Stimulated activated CD4-positive, alpha-beta T cell treated with anti-CD3 and anti-CD28 coated beads, Interleukin-15, amount 100 ng/mL, for 48 hours (primary cell): ENCODE measurements around the gene SEPTIN7.

Experiments
- DNase-seq, 2 donors: peaks; one replicate each; pipeline ENCODE4 v3.0.0-alpha.2; 2020; ENCODE audit warnings: low read depth in 2 of 2

Gene SEPTIN7

DNA sequence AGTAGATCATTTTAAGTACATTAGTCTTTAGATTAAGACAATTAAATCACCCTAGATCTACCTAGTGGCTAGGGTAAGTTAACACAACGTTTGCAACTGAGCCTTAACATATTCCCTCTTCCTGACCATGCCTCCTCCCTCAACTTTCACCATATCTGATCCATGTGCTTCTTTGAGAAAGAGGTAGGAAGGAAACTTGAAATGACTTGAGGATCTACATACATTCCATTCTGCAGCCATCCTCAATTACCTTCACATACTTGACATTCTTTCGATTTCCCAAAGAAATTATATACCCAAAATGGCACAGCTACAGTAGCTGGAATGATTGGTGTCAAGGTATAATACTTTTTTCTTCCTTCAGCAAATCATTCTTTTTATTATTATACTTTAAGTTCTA lies 12.9 kb upstream of the SEPTIN7 start:
- no peak for DNase-seq

GRCh38 chr7:35792472-35792871 lies 8.4 kb upstream of the SEPTIN7 start:
- DNase-seq, result no peak

DNA sequence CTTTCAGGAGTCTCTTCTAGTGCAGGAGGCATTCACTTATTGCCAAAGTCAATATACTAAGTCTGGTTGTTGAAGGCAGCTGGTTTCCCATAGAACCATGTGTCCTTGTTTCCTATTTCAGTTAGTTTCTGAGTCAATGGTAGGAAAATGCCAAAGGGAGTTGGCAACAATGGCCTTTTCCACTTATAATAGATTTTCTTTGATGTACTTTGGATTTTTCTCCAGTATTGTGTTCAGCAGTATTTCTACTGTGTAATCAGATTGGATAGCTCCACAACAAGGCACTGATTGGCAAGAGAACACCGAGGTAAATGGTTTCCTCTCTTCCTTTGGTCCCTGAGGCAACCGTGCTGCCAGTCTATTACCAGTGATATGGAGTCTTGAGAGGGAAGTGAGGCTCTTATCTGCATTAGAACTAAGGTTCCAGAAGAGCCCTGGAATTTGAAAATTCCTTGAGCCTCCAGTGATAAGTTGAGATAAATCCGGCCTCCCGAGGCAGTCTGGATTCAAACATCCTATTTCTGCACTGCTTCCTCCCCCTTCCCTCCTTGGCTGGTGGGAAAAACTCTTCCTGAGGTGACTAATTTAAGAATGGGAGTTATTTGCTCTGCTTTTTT lies 7.9 kb upstream of the SEPTIN7 start:
- no peak for DNase-seq

DNA sequence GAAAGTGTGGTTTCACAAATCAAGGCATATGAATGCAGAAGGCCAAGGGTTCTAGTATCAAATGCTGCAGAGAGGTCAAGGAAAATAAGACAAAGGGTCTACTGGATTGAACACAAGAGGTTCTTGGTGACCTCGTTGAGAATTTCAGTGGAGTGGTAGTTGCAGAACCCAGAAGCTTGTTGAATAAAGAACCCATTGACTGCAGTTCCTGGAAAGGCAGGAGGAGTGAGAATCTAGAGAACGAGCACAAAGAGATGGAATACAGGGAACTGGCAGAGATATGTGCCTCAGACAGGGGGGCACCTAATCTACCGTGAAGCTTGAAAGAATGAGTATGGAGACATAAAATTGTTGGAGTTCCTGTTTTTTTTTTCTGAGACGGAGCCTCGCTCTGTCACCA lies 3.5 kb upstream of the SEPTIN7 start:
- DNase-seq, result no peak

DNA sequence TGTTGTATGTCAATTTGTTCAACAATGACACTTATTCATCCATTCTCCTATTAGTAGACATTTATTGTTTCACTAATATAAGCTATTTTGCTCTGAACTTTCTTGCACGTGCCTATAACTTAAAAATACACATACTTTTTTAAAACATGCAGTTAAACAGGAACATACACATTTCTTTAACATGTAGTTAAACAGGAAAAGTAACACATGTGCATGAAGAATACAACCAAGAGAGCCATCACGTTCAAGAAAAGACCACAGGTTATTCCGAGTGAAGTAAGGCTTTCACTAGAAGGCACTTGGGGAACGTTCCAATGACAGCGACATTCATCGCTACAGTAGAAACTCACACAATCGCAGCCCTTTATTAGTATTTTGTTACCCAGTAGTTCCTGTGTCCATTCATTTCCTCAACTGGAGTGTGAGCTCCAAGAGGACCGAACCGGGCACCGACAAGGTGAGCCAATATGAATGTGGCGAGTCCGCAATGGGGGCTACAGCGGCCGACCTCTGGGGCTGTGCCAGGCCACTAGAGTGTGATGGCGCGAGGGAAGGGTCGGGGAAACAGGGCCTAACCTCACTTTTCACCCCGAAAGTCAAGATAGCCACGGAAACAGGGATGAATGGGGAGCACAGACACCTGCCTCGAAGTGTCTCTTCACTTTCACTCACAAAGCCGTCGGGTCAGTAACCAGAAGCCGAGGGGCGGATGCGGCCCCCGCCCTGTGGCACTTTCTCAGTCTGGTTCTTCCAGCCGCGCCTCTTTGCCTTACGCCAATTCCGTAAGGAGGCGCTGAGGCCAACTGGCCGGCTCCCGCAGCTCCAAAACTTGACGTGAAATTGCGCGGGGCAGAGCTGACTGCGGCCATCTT lies 775 bp upstream of the SEPTIN7 start:
- peak; percentile 72 to 77 for DNase-seq

DNA sequence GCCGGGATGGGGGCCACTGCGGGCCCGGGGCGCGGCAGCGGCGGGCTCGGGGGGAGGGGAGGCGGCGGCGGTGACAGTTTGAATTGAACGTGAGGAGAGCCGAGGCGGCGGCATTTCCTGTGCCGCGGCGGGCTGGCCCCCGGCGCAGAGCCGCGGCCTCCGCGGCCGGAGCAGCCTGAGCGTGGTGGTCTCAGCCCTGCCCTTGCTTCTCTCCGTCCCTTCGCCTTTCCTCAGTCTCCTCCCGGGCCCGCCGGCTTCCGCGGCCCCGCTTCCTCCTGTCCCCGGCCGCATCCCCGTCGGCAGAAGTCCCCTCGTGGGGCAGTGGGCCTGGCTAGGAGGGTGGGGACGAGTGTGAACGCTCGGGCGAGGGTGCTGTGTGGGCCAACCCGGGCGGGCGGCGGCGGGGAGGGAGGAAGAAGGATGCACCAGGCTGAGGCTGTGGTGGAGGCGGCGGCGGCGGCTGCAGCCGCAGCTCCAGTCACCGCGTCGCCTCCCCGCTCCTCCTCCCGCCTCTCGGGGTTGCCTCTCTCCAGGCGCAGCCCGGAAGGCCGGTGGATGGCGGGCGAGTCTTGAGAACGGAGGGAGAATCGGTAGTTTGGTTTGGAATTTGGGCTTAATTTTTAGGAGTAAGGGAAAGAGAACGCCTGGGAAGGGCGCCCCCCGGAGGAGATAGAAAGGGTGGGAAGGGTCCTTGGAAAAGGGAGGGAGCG lies 690 bp downstream of the SEPTIN7 start:
- DNase-seq, result peak; percentile 54 to 63

DNA sequence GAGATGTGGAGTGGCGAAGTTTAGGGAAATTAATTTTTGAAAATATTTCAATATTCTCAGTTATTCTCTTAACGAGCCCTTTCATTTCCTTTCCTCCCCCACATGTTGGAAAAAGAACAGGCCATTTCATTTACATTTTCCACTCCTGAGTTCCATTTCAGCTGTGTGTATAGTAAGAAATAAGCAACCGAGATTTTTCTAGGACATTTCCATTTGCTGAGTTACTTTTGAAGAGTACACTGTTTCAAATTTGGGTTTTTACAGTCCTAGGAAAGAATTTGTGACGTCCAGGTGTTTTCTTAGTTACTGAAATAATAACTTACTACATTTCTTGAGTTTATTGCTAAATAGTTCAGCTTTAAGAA lies 1.2 kb downstream of the SEPTIN7 start:
- DNase-seq, result no peak

DNA sequence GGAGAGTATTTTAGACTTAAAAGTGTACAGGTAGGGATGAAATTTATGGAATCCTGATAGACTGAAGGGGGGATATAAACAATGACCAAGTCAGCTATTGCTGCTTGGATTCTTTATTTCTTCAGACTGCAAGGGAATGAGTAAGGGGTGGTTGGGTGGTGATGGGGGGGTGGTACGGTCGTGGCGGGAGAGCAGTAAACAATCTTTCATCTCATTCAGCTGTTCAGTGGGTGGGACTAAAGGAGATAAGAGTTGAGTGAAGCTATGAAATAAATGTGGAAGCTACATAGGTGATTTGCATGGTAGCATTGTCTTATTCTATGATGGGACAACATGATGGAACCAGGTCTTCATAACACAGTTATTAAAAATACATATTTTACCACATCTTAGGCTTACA lies 1.8 kb downstream of the SEPTIN7 start:
- DNase-seq, result no peak

- DNase-seq, result no peak
Measured at GRCh38 chr7:35804231-35804970, 3.5 kb downstream of the SEPTIN7 start.

DNA sequence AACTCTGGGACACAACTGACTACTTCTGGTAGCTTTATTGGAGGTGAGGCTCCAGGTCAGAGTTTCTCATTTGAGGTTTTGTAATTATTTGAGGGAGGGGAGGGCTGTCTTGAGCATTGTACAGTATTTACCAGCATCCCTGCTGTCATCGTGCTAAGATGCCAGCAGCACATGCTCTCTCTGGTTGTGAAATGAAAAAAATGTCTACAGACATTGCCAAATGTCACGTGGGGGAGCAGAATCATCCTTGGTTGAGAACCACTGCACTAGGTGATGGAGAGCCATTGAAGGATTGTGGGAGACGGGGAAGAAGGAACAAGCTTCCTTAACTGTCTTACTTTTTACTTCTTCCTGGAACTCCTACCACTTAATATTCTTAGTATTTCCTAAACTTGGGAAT lies 5.0 kb downstream of the SEPTIN7 start:
- no peak for DNase-seq

DNA sequence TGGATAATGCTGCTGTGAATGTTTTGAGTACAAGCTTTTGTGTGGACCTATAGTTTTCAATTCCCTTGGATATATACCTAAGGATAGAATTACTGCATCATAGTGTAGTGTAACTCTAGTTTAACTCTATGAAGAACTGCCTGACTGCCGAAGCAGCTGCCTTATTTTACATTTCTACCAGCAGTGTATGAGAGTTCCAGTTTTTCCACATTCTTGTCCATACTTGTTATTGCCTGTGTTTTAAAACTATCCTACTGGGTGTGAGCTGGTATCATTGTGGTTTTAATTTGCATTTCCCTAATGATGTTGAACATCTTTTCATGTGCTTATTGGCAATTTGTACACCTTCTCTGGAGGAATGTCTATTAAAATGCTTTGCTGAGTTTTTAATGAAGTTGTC lies 15.7 kb downstream of the SEPTIN7 start:
- no peak for DNase-seq

GRCh38 chr7:35817181-35817580 lies 16.3 kb downstream of the SEPTIN7 start:
- DNase-seq, result no peak

GRCh38 chr7:35817930-35818329 lies 17.1 kb downstream of the SEPTIN7 start:
- no peak for DNase-seq

- DNase-seq, result no peak
Measured at GRCh38 chr7:35818513-35818912, 17.7 kb downstream of the SEPTIN7 start.

DNA sequence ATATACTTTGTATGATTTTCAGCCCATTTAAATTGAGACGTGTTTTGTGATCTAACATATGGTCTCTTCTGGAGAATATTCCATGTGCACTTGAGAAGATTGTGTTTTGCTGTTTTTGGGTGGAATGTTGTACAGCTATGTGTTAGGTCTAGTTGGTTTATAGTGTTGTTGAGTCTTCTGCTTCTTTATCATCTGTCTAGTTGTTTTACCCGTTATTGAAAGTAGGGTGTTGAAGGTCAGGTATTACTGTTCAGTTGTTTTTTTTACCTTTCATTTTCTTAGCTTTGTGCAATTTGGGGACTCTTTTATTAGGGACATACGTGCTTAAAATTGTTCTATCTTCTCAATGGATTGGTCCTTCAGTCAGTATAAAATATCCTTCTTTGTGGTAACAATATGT lies 18.5 kb downstream of the SEPTIN7 start:
- DNase-seq, result no peak

DNA sequence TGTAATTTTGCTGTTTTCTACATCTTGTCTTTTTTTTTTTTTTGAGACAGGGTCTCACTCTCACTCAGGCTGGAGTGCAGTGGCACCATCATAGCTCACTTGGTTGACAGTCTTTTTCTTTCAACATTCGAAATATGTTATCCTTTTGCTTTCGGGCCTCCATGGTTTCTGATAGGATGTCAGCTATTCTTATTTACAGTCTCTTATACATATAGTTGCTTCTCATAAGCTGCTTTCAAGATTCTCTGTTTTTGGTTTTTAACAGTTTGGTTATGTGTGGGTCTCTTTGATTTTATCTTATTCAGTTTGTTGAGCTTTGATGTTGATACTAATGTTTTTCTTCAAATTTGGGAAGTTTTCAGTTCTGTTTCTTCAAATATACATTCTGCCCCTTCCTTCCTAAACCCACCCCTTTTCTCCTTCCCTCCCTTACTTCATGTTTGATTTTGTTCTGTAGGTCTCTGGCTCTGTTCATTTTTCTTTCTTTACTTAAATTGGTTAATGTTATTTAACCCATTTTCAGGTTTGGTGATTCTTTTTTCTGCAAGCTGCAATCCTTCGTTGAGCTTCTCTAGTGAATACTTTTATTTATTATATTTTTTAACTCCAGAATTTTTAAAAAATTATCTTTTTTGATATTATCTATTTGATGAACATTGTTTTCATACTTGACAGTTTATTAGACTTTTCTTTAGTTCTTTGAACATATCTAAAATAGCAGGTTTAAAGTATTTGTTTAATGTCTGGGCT lies 19.3 kb downstream of the SEPTIN7 start:
- DNase-seq, result no peak

DNA sequence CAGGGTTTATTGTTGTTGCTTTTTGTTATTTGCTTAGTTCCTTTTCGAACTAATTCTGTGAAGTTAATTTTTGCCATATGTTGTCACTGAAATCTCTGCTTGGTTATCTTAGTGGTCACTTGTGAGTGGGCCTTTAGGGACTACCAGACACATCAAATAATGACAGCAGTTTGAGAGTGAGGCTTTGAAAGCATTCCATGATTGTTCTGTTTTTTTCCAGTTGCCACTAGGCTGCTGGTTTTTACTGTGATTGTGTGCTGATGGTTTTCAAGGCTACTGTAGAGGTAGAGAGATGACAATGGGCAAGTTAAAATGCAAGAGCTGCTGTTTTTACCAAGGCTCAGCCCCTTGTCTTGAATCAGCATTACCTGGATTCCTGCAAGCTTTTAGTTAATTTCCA lies 20.0 kb downstream of the SEPTIN7 start:
- DNase-seq, result no peak

DNA sequence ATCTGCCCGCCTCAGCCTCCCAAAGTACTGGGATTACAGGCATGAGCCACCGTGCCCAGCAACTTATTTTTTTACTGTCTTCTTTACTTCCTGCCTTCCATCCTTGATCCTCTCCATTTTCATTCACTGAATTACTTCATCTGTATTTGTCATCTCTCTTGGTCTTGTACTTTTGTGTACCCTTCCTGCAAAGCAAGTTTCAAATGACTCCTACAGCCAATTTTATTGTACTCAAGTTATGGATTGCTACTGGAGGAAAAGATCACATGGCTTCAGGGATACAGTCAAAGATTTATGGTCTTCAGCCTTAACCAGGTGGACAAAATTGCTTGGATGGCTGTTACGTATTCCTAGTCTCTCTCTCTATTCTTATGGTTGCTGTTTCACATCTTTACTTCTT lies 22.6 kb downstream of the SEPTIN7 start:
- DNase-seq, result no peak

GRCh38 chr7:35825974-35826373 lies 25.1 kb downstream of the SEPTIN7 start:
- no peak for DNase-seq

GRCh38 chr7:35826751-35827150 lies 25.9 kb downstream of the SEPTIN7 start:
- no peak for DNase-seq

DNA sequence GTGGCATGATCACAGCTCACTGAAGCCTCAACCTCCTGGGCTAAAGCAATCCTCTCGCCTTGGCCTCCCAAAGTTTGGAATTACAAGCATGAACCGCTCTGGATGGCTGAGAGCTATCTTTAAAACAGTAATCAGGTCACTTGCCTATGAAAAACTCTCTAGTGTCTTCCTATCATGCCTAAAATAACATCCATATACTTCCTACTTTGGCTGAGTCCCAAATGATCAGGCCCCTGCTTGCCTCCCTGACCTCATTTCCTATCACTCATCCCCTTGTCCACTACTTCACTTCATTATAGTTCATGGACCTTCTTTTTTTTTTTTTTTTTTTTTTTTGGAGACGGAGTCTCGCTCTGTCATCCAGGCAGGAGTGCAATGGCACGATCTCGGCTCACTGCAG lies 28.0 kb downstream of the SEPTIN7 start:
- DNase-seq, result no peak

GRCh38 chr7:35831208-35831607 lies 30.4 kb downstream of the SEPTIN7 start:
- DNase-seq, result no peak
